RWPE1 (cell line): ENCODE measurements around the gene ABI3.

Source experiments
- CTCF ChIA-PET: fragments of 350-600 bp; sonication (Branson Sonifier 250); formaldehyde crosslinking; extraction: SDS; loops from one replicate; lab custom pipeline; 2021; lab: Yijun Ruan, JAX
- POLR2A ChIA-PET: fragments of 400-600 bp; formaldehyde crosslinking; extraction: SDS; loops from one replicate; lab custom pipeline; 2020; ENCODE audit warnings: antibody characterized with exemption; ENCODE audit not compliant: low non-redundant PET; lab: Yijun Ruan, JAX
- DNase-seq: peaks from one replicate; pipeline ENCODE4 v3.0.0; 2012; ENCODE audit warnings: low spot score
- H3K27ac ChIP-seq: fragments of 450-650 bp; 2 replicates; pipeline ENCODE4 v1.5.1; 2017
- CTCF ChIP-seq: fragments of 450-650 bp; conservative IDR thresholded peaks from 2 replicates; pipeline ENCODE4 v1.5.1; 2017; ENCODE audit warnings: low read depth, mild to moderate bottlenecking

The ABI3 gene

GRCh38 chr17:49223517-49224197 lies 13.2 kb downstream of the ABI3 start:
- ChIA-PET POLR2A (no interaction called here), CTCF (interaction anchor here (0.6 to 0.8 kb wide), 4 partner anchors 9 to 17 kb away, joined by 3 to 5 read pairs (median 4); no protein-coding TSS in a partner anchor)
- peak; percentile 38 for DNase-seq
- TF ChIP-seq CTCF: peak; percentile 83
- no peak overlapping the region for H3K27ac ChIP-seq

- H3K27ac ChIP-seq: no peak overlapping the region
- TF ChIP-seq CTCF: no peak
- DNase-seq: no peak
- POLR2A ChIA-PET: no interaction called here
- CTCF ChIA-PET: interaction anchor here (0.6 to 0.8 kb wide), 4 partner anchors 8 to 17 kb away, joined by 3 to 5 read pairs (median 4); no protein-coding TSS in a partner anchor
These were observed 13.9 kb downstream of the ABI3 start for GRCh38 chr17:49224198-49224996.

- CTCF ChIA-PET: interaction anchor here (1.1 kb wide), 1 partner anchor 66 kb away, joined by 3 read pairs; no protein-coding TSS in a partner anchor
- H3K27ac ChIP-seq: no peak overlapping the region
- TF ChIP-seq CTCF: no peak
- DNase-seq: no peak
- POLR2A ChIA-PET: no interaction called here
These were observed 14.5 kb downstream of the ABI3 start for GRCh38 chr17:49224997-49225337.

DNA sequence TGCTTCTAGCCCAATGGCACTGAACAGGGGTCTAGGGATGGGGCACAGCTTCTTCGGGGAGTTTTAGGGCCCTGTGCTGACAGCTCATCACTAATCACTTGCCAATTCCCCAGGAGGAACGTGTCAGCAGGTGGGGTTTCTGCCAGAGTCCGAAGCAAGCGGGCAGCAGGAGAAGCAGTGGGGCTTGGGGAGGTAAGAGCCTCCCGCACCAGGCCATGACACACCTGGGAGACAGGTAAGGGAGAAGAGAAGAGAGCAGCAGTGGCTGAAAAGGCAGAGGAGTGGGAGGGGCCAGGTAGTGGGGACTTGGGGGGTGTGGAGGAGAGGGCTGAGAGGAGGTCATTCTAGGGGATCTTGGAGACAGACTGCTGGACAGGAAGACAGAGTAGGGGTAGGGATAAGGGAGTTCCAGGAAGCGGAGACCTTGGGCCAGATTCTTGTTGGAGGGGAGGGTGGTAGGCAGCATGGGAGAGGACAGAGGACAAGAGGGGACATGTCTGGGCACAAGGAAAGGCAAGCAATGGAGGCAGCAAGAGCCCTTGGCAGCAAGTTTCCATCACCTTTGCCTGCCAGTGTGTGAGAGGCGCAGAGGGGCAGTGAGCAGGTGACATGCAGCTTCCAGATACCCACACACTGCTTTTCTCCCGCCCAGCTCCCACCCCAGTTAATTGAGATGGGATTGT lies 15.2 kb downstream of the ABI3 start:
- DNase-seq: no peak
- ChIA-PET CTCF (interaction anchor here (0.6 to 1.1 kb wide), 2 partner anchors 66 to 446 kb away, joined by 3 read pairs; no protein-coding TSS in a partner anchor), POLR2A (no interaction called here)
- TF ChIP-seq CTCF: no peak
- no peak overlapping the region for H3K27ac ChIP-seq

GRCh38 chr17:49226771-49227435 lies 16.4 kb downstream of the ABI3 start:
- CTCF ChIA-PET: interaction anchor here (0.6 to 1.3 kb wide), 8 partner anchors 24 to 1159 kb away, joined by 3 to 5 read pairs (median 3); no protein-coding TSS in a partner anchor

More at GRCh38 chr17:49226771-49227435, 16.4 kb downstream of the ABI3 start:
- no peak overlapping the region for H3K27ac ChIP-seq
- POLR2A ChIA-PET: no interaction called here
- TF ChIP-seq CTCF: no peak
- no peak for DNase-seq
